LHCN-M2 (cell line): Measurements from ENCODE around the gene ARHGAP5. TPM values are rescaled to one million over a fixed set of nuclear protein-coding genes. Genes with fewer than 3 reads are reported as not detected.

Experiments used
- DNase-seq: peaks from one replicate; pipeline ENCODE4 v3.0.0-alpha.2; 2012; ENCODE audit warnings: low read depth
- total RNA-seq: library from RNA; depleted of rRNA; stranded (reverse); fragments of >200 nt; gene quantifications from 2 replicates; pipeline ENCODE4 v1.2.3, GENCODE V29; 2014

The ARHGAP5 gene
- total RNA-seq, 1 experiment from 2014 or later = 36.3 TPM

DNA sequence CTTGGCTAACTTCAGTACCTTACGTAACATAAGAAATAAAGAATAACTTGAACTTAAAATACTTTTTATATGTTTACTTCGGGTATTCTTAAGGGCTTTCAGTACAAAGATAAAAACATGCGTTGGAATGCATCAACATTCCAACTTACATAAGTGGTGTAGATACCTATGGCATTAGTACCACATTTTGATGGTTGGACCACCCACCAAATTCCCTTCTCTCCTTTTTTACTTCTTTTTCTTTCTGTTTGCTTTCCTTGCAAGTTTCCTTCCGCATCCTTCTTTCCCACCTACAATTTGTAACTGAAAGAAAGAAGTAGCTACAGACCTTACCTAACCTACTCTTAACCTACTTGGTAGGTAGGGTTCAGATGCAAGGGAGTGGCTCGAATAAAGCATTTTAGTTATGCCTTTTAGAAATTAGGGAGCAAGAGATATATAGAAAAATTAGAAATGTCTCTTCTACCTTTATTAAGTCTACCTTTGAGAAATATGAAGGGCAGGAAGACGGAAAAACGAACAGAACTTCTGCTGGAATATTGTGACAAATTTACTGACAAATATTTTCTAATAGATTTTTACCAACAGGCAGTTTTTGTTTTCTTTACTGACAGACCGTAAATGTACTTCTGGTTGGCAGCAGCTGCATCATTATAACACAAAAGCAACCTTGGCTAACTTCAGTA is 2.1 kb upstream of the ARHGAP5 start:
- no peak for DNase-seq

DNA sequence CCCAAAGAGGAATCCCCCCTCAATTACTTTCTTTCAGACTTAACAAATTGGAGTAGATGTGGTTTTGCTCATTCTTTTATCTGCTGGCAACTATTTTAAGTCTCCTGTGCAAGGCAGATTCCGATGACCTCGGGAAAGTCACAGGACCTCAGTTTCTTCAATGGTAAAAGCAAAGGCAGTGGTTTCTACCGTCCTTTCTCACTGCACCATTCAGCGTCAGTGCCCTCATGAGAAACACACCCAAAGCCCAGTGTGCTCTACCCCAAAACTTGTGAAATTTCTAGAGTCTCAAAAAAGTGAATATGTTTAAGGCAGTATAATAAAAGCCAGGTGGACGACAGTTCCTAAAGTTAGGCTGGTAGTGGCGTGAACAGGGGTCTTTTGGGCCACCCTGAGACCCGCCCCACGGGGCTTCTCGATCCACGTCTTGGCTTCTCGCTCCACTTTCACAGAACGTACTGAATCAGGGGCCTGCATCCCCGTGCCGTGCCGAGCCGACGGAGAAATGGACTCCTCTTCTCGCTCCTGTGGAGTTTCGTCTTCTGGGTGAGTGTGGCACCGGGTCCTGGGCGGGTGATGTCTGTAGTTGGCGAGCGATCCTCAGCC is 1.3 kb upstream of the ARHGAP5 start:
- DNase-seq = no peak

DNA sequence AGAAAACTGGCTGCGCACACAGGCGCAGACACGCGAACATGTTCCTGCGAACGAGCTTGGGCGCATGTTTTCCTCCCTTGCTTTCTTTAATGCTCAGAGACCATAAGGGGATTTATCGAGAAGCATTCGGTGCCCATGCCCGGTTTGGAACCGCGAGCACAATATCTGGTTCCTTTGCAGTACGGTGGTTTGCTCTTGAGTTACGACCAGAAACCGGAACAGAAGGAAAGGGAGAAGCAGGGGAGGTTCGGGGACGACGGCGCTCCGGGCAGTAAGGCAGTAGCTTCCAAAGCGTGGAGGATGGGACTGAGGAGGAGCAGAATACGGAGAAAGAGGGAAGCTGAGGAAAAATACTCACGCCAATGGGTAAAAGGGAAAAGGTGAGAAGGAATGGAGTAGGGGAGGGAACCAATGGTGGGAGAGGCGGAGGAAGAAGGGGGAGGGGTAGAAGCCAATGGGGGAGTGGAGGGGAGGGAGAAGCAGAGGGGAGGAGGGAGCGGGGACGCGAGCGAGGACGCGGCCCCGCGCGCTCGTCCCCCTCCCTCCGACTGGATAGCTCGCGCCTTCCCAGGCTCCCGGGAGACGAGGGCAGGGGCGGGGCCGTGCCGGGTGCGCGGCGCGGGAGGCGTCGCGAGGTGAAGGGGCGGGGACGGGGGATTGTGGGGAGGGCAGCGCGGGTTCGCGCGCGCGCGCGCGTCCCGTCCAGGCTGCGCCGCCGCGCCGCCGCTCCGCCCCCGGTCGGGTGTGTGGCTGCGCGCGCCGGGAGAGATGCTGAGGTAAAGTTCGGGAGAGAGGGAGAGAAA is 625 bp upstream of the ARHGAP5 start:
- DNase-seq = peak; percentile 96

DNA sequence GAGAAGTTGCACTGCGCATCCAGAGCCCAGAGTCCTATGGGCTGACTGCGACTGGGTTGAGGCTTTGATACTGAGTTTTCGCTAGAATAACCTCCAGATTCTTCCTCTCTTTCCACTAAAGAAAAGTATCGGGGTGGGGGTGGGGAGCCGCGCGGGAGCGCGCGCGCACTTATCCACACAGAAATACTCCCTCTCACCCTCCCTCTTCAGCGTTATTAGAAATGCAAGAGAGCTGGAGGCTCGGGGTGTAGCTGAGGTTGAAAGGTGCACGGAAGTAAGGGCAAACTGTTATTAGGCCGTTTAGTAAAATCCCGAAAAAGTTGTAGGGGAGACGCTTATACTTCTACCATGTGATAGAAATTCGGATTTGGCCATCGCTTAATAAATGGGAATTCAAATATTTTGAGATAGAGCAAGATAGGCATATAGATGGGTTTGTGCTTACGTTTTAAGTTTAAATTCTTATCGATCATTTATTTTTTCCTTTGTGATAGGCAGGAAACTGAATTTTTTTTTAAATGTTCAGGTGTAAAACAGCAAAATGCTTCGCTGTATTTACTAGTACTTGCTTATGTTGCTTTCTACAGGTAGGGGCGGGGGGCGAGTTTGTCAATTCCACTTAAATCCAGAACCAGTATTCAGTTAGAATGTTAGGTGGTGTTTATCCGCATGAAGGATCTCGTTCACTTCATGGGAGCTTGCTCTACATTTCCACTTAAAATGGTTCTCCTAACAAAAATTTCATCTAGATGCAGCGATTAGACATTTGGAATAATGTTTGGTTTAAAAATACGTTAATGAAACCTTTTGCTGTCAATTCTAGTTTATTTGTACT is 1.1 kb downstream of the ARHGAP5 start:
- peak; percentile 45 for DNase-seq

DNA sequence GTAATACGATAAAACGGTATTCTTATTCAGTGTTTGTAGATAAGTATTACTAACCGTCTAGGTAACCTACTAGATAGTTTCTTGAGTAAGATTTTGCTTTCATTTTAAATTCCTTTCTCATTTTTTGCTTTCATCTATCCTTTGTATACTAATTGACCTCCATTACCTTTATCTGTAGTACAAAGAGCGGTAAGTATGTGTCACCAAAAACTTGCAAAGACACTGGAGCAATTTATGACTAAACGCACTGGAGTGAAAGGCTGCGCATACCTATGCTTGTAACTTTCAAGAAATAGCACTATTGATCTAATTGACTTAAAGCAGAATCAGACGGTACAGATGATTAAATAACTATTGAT is 1.7 kb downstream of the ARHGAP5 start:
- no peak for DNase-seq

DNA sequence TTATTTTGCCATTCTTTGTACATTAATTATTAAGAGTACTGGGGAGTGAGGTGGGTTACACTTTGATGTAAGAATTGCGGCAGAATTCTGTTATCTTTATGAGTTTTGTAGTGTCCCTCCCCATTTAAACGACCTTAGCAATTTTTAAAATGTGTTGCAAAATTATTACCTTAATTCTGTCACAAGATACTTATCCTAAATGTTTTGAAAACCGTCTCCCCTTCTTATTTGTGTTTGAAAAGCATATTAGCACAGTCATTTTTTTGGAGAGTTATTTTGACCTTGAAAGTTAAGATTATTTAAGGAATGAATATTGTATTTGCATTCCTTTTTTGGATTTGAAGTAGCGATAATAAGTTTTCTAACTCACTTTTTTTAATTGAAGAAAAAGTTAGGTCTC is 2.2 kb downstream of the ARHGAP5 start:
- DNase-seq = no peak

DNA sequence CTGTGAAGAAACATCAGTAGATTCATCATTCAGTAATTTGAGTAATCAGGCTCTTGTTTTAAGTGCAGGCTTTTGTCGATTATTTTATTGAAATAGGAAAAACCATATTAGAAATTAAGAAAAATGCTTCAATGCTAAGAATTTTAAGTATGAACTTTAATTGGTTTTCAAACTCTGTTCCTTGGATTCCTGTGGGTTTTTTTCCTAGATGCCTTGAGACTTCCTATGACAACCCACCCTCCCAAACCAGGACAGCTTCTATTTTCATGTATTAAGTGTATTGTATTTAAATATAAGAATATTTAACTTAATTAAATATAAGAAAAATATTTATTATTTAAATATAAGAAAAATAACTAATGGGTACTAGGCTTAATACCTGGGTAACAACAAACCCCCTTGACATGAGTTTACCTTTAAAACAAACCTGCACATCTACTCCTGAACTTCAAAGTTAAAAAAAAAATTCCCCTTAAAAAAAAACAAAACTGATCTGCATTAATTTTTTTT is 3.0 kb downstream of the ARHGAP5 start:
- DNase-seq = no peak

DNA sequence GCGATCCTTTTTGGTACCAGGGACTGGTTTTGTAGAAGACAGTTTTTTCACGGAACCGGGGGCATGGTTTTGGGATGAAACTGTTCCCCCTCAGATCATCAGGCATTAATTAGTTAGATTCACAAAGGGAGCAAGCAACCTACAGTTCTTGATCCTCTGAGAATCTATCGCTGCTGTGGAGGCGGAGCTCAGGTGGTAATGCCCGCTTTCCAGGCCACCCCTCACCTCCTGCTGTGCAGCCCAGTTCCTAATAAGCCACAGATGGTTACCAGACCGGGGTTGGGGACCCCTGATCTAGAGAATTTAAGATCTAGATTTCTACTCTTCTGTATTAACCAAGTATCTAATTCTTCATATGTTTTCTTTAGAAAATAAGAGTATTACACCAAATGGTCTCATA is 4.8 kb downstream of the ARHGAP5 start:
- DNase-seq = no peak

DNA sequence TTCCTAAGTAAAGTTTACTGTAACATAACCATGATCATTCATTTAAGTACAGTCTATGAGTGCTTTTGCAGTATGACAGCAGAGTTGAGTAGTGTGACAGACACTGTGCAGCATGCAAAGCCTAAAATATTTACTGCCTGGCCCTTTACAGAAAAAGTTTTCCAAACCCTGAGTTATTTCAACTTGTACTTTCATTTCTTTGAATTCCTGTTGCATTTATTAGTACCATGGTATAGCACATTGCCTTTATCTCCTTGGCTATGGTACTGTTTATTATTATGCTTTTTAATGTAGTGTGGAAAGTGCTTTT is 6.2 kb downstream of the ARHGAP5 start:
- DNase-seq = no peak

DNA sequence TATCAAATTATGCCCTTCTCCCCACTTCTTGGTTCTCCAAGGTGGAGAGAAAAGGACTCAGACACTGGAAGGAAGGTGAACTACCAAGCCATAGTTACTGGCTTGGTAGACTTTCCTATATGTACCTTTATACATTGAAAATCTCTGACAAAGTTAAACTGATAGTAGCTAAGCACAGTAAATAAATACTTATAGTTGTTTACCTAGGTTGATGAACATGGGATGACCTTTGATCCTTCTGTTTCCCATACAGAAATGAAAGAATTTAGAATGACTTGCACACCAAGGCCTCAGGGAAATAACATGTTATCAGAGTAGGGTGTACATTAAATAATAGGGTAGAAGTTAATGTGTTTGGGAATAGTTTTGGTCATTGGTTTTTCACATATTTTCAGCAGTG is 6.7 kb downstream of the ARHGAP5 start:
- DNase-seq = no peak

DNA sequence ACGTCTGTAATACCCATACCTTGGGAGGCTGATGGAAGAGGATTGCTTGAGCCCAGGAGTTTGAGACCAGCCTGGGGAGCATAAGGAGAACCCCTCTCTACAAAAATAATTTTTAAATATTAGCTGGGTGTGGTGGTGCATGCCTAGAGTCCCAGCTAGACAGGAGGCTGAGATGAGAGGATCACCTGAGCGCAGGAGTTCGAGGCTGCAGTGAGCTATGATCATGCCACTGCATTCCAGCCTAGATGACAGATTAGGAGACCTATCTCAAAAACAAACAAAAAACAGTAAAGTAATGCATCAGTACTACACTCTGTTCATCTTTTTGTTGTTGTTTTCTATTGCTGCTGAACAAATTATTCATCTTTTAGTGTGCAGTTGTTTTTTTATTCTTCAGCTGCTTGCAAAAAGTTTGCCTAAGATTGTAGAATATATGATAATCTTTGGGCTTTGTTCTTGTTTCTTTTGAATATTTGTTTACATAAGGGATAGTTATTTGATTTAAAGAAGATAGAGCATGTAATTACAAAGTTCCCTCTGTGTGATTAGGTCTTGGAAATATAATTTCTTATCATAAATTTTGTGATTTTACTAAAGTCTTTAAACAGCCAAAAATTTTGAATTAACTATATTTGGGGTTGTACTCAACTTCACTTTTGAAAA is 8.2 kb downstream of the ARHGAP5 start:
- no peak for DNase-seq

DNA sequence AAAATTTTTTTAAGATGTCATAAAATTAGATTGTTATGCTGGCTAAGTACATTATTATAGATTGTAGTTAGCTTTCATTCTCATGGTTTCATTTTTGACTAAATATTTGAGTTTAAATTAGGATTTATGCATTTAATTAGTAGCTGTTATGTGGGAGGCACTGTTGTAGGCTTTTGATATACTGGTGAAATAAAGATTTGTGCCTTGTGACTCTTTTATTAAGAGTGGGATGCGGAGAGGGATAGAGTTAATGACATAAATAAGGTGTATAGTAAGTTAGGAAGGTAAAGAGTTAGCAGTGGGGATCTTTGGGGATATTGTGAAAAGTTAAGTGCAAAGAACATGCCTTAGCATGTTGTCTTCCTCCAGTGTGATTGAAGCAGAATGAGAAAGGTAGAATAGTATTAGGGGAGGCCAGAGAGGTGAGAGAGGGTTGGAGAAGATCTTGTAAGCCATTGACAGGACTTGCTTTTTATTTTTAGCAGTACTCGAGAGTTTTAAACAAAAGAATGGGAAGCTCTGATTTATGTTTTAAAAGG is 8.8 kb downstream of the ARHGAP5 start:
- no peak for DNase-seq

DNA sequence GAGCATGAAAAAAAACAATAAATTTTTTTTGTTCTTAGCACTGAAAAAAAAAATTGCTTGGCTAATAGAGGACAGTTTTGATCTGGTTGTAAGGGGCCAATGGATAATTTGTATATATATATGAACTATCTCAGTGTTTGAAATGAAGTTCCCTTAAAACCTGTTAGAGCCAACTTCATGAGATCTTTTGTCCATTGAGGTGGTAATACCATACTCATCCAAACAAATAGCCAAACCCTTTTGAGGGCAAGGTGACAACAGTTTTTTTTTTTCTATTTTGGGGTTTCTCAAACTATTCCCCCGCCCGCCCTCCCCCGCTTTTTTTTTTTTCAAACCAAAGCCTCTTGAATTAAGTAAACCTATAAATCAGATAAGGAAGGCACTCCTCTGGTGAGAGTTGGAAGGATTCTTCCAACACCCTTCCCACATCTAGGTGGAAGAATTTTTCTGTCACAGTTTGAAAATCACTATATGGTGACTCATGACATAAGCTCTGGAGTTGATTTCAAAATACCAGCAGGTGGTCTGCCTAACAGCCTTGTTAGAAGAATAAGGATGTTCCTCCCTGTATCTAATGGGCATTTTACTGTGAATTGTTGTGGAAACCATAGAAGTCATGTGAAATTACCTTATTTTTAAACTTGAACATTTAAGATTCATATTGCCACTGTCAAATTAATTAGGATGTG is 10.2 kb downstream of the ARHGAP5 start:
- DNase-seq = peak; percentile 85

DNA sequence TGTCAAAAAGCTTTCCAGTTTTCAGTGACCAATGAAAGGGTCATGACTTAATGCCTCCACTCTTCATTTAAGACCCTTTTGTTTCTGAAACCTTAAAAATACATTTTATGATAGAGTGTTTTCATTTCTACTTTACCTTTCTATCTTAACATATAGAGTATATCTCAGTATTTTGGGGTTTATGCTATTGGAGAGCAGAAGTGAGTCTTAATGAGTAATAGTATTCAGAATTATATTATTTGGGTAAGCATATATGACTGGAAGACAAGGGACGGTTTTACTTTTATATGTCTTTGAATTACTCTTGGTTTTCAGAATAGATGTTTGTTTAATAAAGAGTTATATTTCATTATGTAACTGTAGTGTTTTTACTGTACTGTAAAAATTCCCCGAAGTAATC is 10.8 kb downstream of the ARHGAP5 start:
- no peak for DNase-seq

DNA sequence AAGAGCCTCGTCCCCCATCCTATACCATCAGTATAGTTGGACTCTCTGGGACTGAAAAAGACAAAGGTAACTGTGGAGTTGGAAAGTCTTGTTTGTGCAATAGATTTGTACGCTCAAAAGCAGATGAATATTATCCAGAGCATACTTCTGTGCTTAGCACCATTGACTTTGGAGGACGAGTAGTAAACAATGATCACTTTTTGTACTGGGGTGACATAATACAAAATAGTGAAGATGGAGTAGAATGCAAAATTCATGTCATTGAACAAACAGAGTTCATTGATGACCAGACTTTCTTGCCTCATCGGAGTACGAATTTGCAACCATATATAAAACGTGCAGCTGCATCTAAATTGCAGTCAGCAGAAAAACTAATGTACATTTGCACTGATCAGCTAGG is 13.6 kb downstream of the ARHGAP5 start:
- DNase-seq = no peak

DNA sequence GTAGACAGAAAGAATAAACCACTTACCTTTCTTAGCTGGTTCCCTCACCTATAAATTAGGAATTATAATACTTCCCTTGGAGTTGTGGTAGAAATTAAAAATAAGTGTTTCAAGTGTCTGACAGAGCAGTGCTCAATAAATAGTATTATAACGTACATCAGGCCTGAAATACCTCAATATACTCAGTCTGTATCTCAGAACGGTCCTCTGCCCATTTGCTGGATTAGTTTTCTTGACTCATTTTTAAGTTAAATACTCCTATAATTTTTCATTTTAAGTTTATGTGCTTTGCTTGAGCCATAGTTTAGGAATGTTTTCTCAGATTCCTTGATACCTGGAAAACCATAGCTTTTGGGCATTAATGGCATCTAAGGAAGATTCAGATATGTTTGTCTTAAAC is 22.4 kb downstream of the ARHGAP5 start:
- no peak for DNase-seq

DNA sequence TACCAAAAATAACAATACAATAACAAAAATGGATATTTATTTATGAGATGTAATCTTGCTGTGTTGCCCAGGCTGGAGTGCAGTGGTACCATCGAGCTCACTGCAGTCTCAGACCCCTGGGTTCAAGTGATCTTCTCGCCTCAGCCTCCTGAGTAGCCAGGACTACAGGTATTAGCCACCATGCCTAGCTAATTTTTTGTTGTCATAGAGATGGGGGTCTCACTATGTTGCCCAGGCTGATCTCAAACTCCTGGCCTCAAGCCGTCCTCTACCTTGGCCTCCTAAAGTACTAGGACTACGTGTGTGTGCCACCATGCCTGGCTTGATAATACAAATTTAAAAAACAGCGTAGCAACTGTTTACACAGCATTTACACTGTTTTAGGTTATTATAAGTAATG is 23.1 kb downstream of the ARHGAP5 start:
- no peak for DNase-seq

DNA sequence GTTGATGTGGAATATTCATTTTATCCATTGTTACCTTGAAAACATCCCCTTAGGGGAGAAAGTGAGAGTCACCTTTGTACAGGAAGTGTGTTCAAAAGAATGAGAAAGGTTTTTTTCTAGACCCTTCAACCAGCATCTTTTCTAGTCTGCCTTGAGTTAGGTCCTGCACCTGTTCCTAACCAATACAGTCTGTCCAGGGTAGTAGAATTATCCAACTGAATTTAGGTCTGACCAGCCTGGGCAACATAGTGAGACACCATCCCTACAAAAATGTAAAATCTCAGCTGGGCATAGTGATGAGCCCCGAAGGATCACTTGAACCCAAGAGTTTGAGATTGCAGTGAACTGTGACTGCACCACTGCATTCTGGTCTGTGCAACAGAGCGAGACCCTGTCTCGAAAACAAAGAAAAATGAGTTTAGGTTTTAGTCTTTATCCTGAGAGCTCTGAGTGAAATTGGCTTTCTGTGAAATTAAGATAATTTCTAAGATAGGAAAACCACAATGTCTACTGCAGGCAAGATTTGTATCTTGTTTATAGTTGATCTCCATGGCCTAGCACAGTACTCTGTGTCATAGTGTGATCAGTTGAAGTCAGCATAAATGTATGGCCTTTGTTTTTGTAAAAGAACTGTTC is 25.2 kb downstream of the ARHGAP5 start:
- no peak for DNase-seq

DNA sequence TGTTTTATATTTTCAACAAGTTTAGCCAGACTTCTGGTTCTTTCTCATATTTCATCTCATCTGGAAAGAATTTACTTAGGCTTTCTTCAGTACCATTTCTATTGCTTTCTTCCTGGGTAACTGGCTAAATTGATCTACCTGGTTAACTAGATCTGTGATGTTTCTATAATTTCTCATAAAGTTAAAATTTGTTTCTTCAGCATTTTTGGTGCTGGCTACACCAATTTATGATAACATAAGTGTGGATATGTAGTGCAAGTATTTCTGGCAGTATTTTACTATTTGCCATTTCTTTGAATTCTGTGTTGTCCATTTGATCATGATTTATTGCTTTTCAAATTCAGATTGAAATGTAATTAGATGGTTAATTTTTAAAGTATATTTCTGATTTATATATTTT is 25.9 kb downstream of the ARHGAP5 start:
- DNase-seq = no peak

DNA sequence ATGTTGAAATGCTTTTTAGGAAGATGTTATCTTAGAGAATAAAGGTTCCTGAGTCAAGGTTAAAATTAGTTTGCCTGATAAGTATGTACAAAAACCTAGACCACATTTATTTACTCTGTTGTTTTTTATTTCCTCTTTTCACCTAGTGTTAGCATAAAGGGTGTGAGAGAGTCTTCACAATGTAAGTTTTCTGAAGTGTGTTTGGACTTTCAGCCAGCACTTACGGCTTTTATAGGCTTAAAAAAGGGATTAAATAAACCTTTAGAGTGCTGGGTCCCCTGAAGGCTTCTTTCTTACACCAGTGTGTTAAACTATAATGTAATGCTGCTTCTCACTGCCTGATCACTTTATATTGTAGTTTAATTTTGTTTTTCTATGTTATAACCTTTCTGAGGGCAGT is 27.2 kb downstream of the ARHGAP5 start:
- DNase-seq = no peak
